Measurements from ENCODE around the gene DLG2. TPM values are rescaled to one million over a fixed set of nuclear protein-coding genes. Genes with fewer than 3 reads are reported as not detected.

DLG2 gene
- polyA plus RNA-seq, 1 experiment = 0.68 TPM

DNA sequence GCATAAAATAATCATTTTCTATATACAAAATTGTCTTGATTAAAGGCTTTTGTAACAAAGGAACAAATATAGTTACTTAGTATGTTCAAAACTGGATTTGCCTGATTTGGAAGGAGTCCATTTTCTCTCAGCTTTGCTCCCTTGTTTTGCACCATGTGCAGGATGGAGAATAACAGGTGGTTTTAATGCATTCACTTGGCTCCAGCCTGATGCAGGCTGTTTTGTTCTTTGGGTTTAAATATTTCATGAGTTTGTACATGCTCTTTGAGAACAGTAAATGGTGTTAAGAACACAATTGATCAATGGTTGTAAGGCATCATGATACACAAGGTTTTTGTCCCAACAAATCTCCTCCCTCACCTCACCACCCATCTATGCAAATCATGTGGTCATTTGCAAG lies 1454.1 kb downstream of the DLG2 start:
- Histone ChIP-seq H3K4me3 (ENCODE audit: low read depth, low read length) (no peak overlapping the region), H3K27ac (ENCODE audit: low read depth, low read length) (no peak overlapping the region), H3K9me3 (ENCODE audit: control insufficient read depth, insufficient read depth, low read length) (no peaks in the 10 kb centered on the region), H3K27me3 (ENCODE audit: control insufficient read depth, insufficient read depth, low read length) (no peaks in the 10 kb centered on the region)
- CTCF ChIA-PET = no interaction called here
- POLR2A ChIA-PET = no interaction called here
- DNase-seq (ENCODE audit: low read depth, low spot score) = no peak
- TF ChIP-seq CTCF (IDR thresholded peaks at IDR 0.05; ENCODE audit: low read depth, low read length) = no peak

DNA sequence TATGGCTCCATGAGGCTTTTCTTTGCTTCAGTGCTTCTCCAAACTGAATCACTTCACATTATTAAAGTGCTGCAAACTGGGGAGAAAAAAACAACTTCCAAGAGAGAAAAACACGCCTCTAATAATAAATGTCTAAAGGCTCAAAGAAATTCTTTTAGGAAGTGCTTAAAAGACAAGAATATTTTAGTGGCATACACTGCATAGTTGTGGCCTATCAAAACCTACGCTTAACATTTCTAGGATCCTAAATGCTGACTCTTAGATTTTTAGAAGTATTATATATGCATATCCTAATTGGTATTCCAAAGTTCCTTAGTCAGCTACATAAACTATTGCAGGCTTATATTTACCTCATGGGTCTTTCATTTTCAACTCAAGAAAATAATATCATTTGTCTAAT lies 1462.0 kb downstream of the DLG2 start:
- POLR2A ChIA-PET = no interaction called here
- Histone ChIP-seq H3K27me3 (ENCODE audit: control insufficient read depth, insufficient read depth, low read length) (no peaks in the 10 kb centered on the region), H3K9me3 (ENCODE audit: control insufficient read depth, insufficient read depth, low read length) (no peaks in the 10 kb centered on the region), H3K27ac (ENCODE audit: low read depth, low read length) (no peak overlapping the region), H3K4me3 (ENCODE audit: low read depth, low read length) (no peak overlapping the region)
- CTCF ChIA-PET = no interaction called here
- no peak for DNase-seq (ENCODE audit: low read depth, low spot score)
- TF ChIP-seq CTCF (IDR thresholded peaks at IDR 0.05; ENCODE audit: low read depth, low read length) = no peak

GRCh38 chr11:84164728-84165127 lies 1462.4 kb downstream of the DLG2 start:
- ChIA-PET POLR2A (no interaction called here), CTCF (no interaction called here)
- H3K4me3 ChIP-seq (ENCODE audit: low read depth, low read length) = no peak overlapping the region
- TF ChIP-seq CTCF (IDR thresholded peaks at IDR 0.05; ENCODE audit: low read depth, low read length) = no peak
- H3K27me3 ChIP-seq (ENCODE audit: control insufficient read depth, insufficient read depth, low read length) = no peaks in the 10 kb centered on the region
- H3K27ac ChIP-seq (ENCODE audit: low read depth, low read length) = no peak overlapping the region
- DNase-seq (ENCODE audit: low read depth, low spot score) = no peak
- no peaks in the 10 kb centered on the region for H3K9me3 ChIP-seq (ENCODE audit: control insufficient read depth, insufficient read depth, low read length)

GRCh38 chr11:84163116-84163515 lies 1464.0 kb downstream of the DLG2 start:
- no peaks in the 10 kb centered on the region for H3K9me3 ChIP-seq (ENCODE audit: control insufficient read depth, insufficient read depth, low read length)
- POLR2A ChIA-PET = no interaction called here
- no peak overlapping the region for H3K4me3 ChIP-seq (ENCODE audit: low read depth, low read length)
- no peak for DNase-seq (ENCODE audit: low read depth, low spot score)
- CTCF ChIA-PET = no interaction called here
- TF ChIP-seq CTCF (IDR thresholded peaks at IDR 0.05; ENCODE audit: low read depth, low read length) = no peak
- no peaks in the 10 kb centered on the region for H3K27me3 ChIP-seq (ENCODE audit: control insufficient read depth, insufficient read depth, low read length)
- no peak overlapping the region for H3K27ac ChIP-seq (ENCODE audit: low read depth, low read length)

DNA sequence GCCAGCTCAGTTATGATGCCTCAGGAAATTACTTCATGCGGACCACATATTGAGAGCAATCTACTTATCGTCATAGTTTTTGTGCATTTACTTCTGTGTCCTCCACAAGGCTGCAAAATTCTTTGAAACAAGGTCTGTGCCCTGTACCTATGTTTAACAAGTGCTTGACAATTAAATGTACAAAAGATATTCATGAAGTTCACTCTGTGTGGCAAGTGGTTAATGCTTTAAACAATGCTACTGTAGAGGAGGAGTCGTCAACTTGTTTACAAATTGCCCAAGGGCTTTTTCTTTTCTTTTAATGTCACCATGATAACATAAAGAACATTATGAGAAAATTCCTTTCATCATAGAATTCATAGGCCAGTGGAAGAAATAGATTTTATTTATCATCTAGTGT lies 1469.5 kb downstream of the DLG2 start:
- H3K27ac ChIP-seq (ENCODE audit: low read depth, low read length) = no peak overlapping the region
- CTCF ChIA-PET = no interaction called here

More for the DNA sequence above, 1469.5 kb downstream of the DLG2 start:
- Histone ChIP-seq H3K27me3 (ENCODE audit: control insufficient read depth, insufficient read depth, low read length) (no peaks in the 10 kb centered on the region), H3K9me3 (ENCODE audit: control insufficient read depth, insufficient read depth, low read length) (no peaks in the 10 kb centered on the region), H3K4me3 (ENCODE audit: low read depth, low read length) (no peak overlapping the region)
- POLR2A ChIA-PET = no interaction called here
- TF ChIP-seq CTCF (IDR thresholded peaks at IDR 0.05; ENCODE audit: low read depth, low read length) = no peak
- DNase-seq (ENCODE audit: low read depth, low spot score) = no peak
